GM12891 (cell line): ENCODE results near the gene LYRM9.

Experiments used
- DNase-seq: peaks from one replicate; pipeline ENCODE4 v3.0.0; 2011; ENCODE audit warnings: low spot score; ENCODE audit not compliant: insufficient read length
- FAIRE-seq: peaks from 2 replicates; lab custom pipeline; 2011; peaks lifted over from hg19 to GRCh38; lab: Jason Lieb, UNC
- PAX5 ChIP-seq: IDR thresholded peaks from 2 replicates; pipeline ENCODE4 v1.6.1; 2011; ENCODE audit warnings: low read length, moderate library complexity, mild to moderate bottlenecking; ENCODE audit not compliant: insufficient read depth, severe bottlenecking
- POLR2A ChIP-seq: IDR thresholded peaks from 2 replicates; pipeline ENCODE4 v1.6.1; 2011; ENCODE audit warnings: low read depth, low read length, control low read depth
- POLR2AphosphoS5 ChIP-seq: IDR thresholded peaks from 2 replicates; pipeline ENCODE4 v1.6.1; 2011; ENCODE audit warnings: low read depth, low read length, control low read depth
- POU2F2 ChIP-seq: IDR thresholded peaks from 2 replicates; pipeline ENCODE4 v1.6.1; 2011; ENCODE audit warnings: low read depth, mild to moderate bottlenecking, control low read depth, low read length, moderate library complexity
- SPI1 ChIP-seq: IDR thresholded peaks from 2 replicates; pipeline ENCODE4 v1.6.1; 2011; ENCODE audit warnings: low read depth, low read length, control low read depth
- TAF1 ChIP-seq: IDR thresholded peaks from 2 replicates; pipeline ENCODE4 v1.6.1; 2011; ENCODE audit warnings: low read depth, low read length, control low read depth

LYRM9 gene

GRCh38 chr17:27907976-27908558, 14.9 kb upstream of the LYRM9 start:
- TF ChIP-seq SPI1, result no peak
- TF ChIP-seq POLR2A, result no peak
- no peak for TF ChIP-seq POLR2AphosphoS5
- TF ChIP-seq PAX5, result no peak
- TF ChIP-seq TAF1, result no peak
- DNase-seq (no peak), FAIRE-seq (no peak)

DNA sequence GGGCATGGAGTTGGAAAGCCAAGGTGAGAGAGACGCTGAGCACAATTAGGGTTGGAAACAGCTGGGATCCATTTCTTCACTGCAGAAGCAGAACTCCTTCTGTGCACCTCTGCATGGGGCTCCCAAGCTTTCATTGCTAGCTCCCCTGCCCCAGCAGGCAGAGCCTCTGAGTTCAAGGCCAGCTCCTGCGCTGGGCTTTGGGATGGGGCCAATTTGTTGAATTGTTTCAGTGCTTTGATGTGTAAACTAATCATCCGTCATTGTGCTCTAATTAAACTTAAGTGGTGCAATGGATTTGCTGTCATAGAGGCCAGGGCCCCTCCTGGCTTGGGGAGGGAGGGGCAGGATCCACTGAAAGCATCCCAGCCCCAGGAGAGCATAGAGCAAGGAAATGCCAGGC, 13.5 kb upstream of the LYRM9 start:
- TF ChIP-seq POLR2A (no peak), SPI1 (no peak), POLR2AphosphoS5 (no peak), PAX5 (no peak), TAF1 (no peak), POU2F2 (no peak)
- FAIRE-seq, result no peak
- DNase-seq, result no peak

DNA sequence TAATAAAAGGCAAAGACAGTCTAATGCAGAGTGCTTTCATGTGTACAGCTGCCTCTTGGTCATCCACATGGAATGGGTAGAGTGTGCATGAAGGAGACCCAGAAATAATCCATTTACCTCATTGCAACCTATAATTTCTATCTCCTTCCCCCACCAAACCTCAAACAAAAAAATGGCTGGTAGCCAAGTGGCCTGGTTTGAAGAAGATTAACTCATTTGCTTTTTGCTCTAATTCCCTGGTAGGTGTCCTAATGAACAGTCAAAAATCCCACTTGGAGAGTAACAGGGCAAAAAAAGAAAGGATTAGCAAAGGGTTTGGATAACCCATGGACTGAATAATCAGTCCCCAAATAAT, 13.0 kb upstream of the LYRM9 start:
- TF ChIP-seq POU2F2 (no peak), POLR2A (no peak), SPI1 (no peak), POLR2AphosphoS5 (no peak), PAX5 (no peak)
- DNase-seq (no peak), FAIRE-seq (no peak)

DNA sequence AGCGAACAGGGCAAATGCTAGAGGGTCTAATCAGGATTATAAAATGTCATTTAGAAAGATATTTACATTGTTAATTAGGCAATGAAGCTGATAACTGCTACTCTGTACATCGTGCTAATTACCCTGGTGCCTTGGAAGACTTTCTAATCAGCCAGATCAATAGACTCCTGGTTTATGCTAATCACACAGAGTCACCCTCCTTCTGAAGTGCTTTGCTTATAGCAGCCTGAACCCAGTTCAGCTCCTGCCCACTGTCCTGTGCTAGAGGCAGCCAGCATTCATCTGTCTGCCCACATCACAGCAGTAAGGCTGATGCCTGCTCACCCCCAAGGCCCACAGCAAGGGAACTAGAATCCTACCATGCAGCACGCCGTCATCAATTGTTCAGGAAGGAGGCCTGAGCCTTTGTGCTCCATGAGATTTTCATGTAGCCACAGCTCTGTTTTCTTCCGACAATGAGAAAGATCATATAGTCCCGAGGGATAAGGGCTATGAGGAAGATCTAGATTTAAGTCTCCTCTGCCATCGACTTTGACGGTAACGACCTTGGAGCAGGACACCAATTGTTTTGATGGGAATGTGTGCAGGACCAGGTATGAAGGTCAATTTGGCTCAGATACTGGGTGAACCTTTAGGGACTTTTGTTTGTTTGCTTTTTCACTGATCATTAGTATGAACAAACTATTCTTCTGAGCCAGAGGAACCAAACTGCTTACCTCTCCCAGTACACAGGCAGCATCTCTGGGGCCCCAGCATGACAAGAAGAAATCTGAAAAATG, 12.5 kb upstream of the LYRM9 start:
- no peak for FAIRE-seq
- no peak for DNase-seq
- TF ChIP-seq POU2F2, result no peak
- TF ChIP-seq SPI1, result no peak
- TF ChIP-seq TAF1, result no peak
- no peak for TF ChIP-seq PAX5
- TF ChIP-seq POLR2AphosphoS5, result no peak
- no peak for TF ChIP-seq POLR2A

DNA sequence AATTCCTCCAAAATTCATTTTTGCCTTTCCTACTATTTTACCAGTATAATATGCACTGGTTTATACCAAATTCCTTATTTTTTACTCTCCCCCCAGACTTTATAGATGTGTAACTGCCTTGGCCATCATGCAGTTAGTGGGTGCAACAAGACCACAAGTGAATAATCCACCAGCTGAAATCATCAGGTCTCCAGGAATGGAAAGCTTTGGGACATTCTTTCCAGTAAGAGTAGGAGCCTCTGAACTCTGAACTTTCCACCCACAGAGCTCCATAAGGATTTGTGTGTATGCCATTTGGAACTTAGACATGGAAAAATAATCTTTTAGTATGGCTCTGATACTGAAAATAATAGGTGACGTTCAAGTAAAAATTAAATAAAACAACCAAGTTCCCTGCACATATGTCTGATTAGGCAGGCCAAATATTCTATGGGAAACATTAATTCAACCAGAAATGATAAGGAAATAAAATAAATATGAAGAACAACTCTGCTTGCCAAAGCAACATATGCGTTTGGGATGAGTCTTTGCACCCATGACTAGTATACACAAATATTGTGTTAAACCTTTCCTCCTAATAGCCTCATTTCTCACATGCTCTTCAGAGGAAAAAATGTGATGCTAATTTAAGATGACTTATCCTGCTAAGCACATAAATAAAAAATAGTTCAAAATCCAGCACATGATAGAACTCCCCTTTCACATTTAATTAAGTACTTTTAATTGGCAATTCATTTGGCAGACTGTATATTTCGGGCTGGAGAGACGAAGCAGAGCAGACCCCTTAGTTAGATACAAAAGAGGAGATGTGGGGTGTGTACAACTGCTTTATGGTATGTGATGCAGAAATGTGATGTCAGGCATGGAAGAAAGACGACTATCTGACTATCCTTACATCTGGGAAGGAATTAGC, 11.6 kb upstream of the LYRM9 start:
- no peak for FAIRE-seq
- DNase-seq, result no peak
- TF ChIP-seq POU2F2 (no peak), SPI1 (no peak), TAF1 (no peak), POLR2AphosphoS5 (no peak), PAX5 (no peak), POLR2A (no peak)

DNA sequence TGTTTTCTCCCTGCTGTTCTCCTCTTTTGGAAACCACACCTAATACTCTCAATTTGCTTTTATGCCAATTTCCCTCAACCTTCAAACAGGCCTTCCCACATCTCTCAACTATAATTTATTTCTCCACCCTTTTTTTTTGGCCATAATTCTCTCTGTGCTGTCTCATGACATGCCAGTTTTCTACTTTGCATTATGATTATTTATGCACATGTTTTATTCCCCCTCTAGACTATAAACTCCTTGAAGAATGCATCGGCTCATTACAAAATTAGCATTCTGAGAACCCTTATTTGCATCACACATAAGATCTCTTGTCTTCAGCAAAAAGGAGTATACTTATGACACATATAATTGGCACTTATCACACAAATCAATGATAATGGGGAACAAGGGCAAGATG, 10.9 kb upstream of the LYRM9 start:
- no peak for FAIRE-seq
- no peak for TF ChIP-seq TAF1
- no peak for TF ChIP-seq POU2F2
- TF ChIP-seq POLR2AphosphoS5, result no peak
- no peak for TF ChIP-seq PAX5
- TF ChIP-seq SPI1, result no peak
- no peak for TF ChIP-seq POLR2A
- no peak for DNase-seq

DNA sequence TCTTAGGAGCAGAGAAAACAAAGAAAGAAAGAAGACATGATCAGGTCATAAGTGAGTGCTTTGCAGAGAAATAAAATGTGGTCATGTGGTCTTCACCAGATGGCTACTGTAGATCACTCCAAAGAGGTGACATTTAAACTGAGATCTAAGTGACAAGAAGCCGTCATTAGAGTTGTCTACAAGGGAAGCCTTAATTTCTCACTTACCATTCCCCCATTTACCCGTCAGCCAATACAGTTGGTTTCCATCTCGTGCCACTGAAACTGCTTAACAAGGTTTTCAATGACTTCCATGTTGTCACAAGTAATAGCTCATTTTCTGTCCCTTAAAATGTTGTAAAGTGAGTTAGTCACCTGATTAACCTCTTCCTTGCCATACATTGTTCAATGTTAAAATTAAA, 6.4 kb upstream of the LYRM9 start:
- FAIRE-seq (no peak), DNase-seq (no peak)
- no peak for TF ChIP-seq SPI1
- TF ChIP-seq PAX5, result no peak
- TF ChIP-seq POU2F2, result no peak
- TF ChIP-seq TAF1, result no peak
- no peak for TF ChIP-seq POLR2AphosphoS5
- no peak for TF ChIP-seq POLR2A

DNA sequence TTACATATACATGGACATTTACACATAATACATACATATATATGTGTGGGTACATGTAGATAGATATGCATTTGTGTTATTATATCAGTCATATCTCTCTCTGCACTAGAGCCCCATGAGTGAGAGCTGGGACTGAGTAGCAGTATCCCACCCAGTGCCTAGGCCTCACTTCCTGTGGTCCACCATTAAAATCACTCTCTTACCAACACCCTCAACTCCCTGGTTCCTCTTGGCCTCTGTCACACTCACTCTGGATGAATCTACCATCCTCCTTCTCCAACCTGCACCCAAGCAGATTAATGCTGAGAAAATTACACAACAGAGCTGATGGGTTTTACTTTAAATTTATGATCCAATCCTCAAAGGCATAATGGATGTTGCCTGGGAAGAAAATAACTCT, 4.9 kb upstream of the LYRM9 start:
- TF ChIP-seq PAX5 (no peak), POLR2A (no peak), TAF1 (no peak), POU2F2 (no peak), SPI1 (no peak), POLR2AphosphoS5 (no peak)
- FAIRE-seq, result no peak
- DNase-seq, result no peak

DNA sequence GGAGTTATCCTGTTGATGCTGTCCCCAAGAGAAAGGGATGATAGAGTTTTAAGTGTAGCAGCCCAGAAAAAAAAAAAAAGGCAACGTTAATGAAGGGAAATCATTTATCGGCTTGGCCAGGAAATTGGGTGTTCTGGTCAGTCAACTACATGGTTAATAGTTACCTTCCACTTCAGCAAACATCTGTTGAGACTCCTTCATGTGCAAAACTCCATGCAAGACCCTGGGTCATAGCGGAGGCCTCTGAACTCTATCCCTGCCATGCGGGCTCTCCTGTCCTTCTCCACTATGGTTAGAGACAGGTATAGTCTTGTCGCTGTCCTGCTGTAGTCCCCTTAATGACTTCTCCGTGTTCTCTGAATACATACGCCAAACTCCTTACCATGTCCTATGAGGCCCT, 3.5 kb upstream of the LYRM9 start:
- FAIRE-seq, result no peak
- no peak for DNase-seq
- TF ChIP-seq TAF1 (no peak), SPI1 (no peak), PAX5 (no peak), POLR2A (no peak), POLR2AphosphoS5 (no peak), POU2F2 (no peak)
